ENCODE data around the gene EYS.

Gene EYS

GRCh38 chr6:64220801-64221200 lies 1486.2 kb downstream of the EYS start:
- Mint-ChIP-seq H3K27me3 (no peaks in the 10 kb centered on the region), H3K4me1 (no peaks in the 10 kb centered on the region), H3K4me3 (no peak overlapping the region), H3K36me3 (ENCODE audit: insufficient read depth) (no peaks in the 10 kb centered on the region), H3K9me3 (peaks cover 18% of the 10 kb centered on the region), H3K27ac (ENCODE audit: low read depth) (no peak overlapping the region)
- no peak for DNase-seq (ENCODE audit: low spot score in 2 of 2)
- ATAC-seq (replicated peaks; ENCODE audit: extremely low read depth, poor library complexity, severe bottlenecking) = no peak

GRCh38 chr6:64217721-64218620 lies 1489.1 kb downstream of the EYS start:
- ATAC-seq (replicated peaks; ENCODE audit: extremely low read depth, poor library complexity, severe bottlenecking) (no peak), DNase-seq (ENCODE audit: low spot score in 2 of 2) (no peak)

GRCh38 chr6:64214373-64214772 lies 1492.7 kb downstream of the EYS start:
- ATAC-seq (replicated peaks; ENCODE audit: extremely low read depth, poor library complexity, severe bottlenecking) (no peak), DNase-seq (ENCODE audit: low spot score in 2 of 2) (no peak)
- Mint-ChIP-seq H3K9me3 (peaks cover 21% of the 10 kb centered on the region), H3K36me3 (ENCODE audit: insufficient read depth) (no peaks in the 10 kb centered on the region), H3K27me3 (no peaks in the 10 kb centered on the region), H3K4me1 (no peaks in the 10 kb centered on the region), H3K27ac (ENCODE audit: low read depth) (no peak overlapping the region), H3K4me3 (no peak overlapping the region)

More at GRCh38 chr6:64217721-64218620, 1489.1 kb downstream of the EYS start:
- Mint-ChIP-seq H3K9me3 (peaks cover 15% of the 10 kb centered on the region), H3K4me3 (no peak overlapping the region), H3K27ac (ENCODE audit: low read depth) (no peak overlapping the region), H3K4me1 (no peaks in the 10 kb centered on the region), H3K27me3 (no peaks in the 10 kb centered on the region), H3K36me3 (ENCODE audit: insufficient read depth) (no peaks in the 10 kb centered on the region)

DNA sequence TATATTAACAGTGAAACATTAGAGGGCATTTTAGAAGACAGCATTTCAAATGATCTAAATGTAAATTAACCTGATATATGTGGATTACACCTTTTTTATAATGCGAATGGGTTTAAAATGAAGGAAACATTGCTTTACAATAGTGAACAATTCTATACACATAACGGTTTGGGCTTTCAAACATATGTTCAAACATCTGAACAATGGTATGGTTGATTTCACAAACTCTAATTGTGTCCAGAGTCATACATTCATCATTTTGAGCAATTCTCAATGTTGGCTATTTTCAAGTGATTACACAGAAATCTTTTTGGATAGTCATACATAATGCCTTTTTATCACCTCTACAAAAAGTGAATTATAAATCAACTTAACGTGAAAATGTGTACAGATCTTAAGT lies 1493.3 kb downstream of the EYS start:
- H3K27me3 Mint-ChIP-seq = no peaks in the 10 kb centered on the region
- no peaks in the 10 kb centered on the region for H3K4me1 Mint-ChIP-seq
- H3K9me3 Mint-ChIP-seq = peaks cover 15% of the 10 kb centered on the region
- DNase-seq (ENCODE audit: low spot score in 2 of 2) = no peak
- no peak overlapping the region for H3K27ac Mint-ChIP-seq (ENCODE audit: low read depth)
- ATAC-seq (replicated peaks; ENCODE audit: extremely low read depth, poor library complexity, severe bottlenecking) = no peak
- H3K4me3 Mint-ChIP-seq = no peak overlapping the region
- no peaks in the 10 kb centered on the region for H3K36me3 Mint-ChIP-seq (ENCODE audit: insufficient read depth)

DNA sequence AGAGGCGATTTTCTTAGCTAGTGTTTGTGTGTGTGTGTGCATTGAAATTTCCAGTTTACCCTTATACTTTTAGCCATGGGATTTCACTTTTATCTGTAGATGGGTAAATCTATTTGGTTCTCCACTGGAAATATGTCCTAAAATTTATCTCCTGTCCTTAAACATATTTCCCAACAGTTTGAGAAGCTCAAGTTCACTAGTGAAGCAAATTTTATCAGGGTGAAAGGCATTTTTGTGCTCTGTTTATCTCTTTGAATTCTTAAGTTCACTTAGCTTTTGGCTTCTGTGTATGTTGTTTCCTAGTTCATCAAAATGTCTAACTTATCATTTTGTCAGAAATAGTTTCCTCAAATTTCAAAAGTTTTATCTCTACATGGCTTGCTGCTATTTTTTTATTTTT lies 1509.8 kb downstream of the EYS start:
- Mint-ChIP-seq H3K27me3 (no peaks in the 10 kb centered on the region), H3K36me3 (ENCODE audit: insufficient read depth) (no peaks in the 10 kb centered on the region), H3K4me3 (no peak overlapping the region), H3K9me3 (no peaks in the 10 kb centered on the region), H3K27ac (ENCODE audit: low read depth) (no peak overlapping the region), H3K4me1 (no peaks in the 10 kb centered on the region)
- ATAC-seq (replicated peaks; ENCODE audit: extremely low read depth, poor library complexity, severe bottlenecking) (no peak), DNase-seq (ENCODE audit: low spot score in 2 of 2) (no peak)

DNA sequence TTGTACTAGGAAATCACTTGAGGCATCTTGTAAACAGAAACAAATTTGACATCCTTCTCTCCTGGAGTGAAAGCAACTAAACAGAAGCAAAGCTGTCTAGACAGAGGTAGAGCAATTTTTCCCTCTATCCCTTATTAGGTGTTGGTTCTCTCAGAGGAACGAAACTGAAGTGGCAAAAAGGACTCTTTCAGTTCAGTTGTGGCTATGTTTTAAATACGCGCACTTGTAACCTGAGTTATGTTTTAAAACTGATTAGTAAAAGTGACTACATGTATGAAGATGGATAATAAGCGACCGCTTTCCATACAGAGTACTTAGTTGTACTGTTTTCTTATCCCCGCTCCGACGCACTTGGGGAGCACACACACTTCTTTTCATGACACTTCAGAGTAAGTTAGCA lies 1520.4 kb downstream of the EYS start:
- Mint-ChIP-seq H3K27ac (ENCODE audit: low read depth) (no peak overlapping the region), H3K36me3 (ENCODE audit: insufficient read depth) (no peaks in the 10 kb centered on the region), H3K4me1 (no peaks in the 10 kb centered on the region), H3K27me3 (no peaks in the 10 kb centered on the region), H3K4me3 (no peak overlapping the region), H3K9me3 (peaks cover 15% of the 10 kb centered on the region)
- ATAC-seq (replicated peaks; ENCODE audit: extremely low read depth, poor library complexity, severe bottlenecking) (no peak), DNase-seq (ENCODE audit: low spot score in 2 of 2) (no peak)

GRCh38 chr6:64185621-64186020 lies 1521.4 kb downstream of the EYS start:
- no peak overlapping the region for H3K4me3 Mint-ChIP-seq
- H3K36me3 Mint-ChIP-seq (ENCODE audit: insufficient read depth) = no peaks in the 10 kb centered on the region
- no peaks in the 10 kb centered on the region for H3K4me1 Mint-ChIP-seq
- no peak overlapping the region for H3K27ac Mint-ChIP-seq (ENCODE audit: low read depth)
- ATAC-seq (replicated peaks; ENCODE audit: extremely low read depth, poor library complexity, severe bottlenecking) = no peak
- peaks cover 15% of the 10 kb centered on the region for H3K9me3 Mint-ChIP-seq
- no peaks in the 10 kb centered on the region for H3K27me3 Mint-ChIP-seq
- no peak for DNase-seq (ENCODE audit: low spot score in 2 of 2)

DNA sequence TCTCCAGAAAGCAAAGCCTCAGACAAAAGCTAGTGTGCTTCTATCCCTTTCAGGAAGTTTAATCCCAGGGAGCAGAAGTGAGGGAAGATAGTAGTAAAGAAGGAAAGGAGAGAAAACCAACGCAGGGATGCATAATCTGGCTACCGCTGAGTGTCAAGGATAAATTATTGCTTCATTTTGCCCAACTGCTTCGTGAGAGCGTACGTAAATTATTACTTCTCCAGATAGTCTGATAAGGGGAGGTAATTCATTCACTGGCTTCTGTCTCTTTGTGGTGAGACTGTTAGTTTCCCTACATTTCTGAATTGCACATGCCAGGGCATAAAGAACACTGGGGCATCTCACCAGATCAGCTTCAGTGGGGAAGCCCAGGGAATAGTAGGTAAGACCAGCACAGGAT lies 1531.7 kb downstream of the EYS start:
- Mint-ChIP-seq H3K27ac (ENCODE audit: low read depth) (no peak overlapping the region), H3K27me3 (no peaks in the 10 kb centered on the region), H3K4me1 (no peaks in the 10 kb centered on the region), H3K36me3 (ENCODE audit: insufficient read depth) (no peaks in the 10 kb centered on the region), H3K9me3 (peaks cover 10% of the 10 kb centered on the region), H3K4me3 (no peak overlapping the region)
- ATAC-seq (replicated peaks; ENCODE audit: extremely low read depth, poor library complexity, severe bottlenecking) (no peak), DNase-seq (ENCODE audit: low spot score in 2 of 2) (no peak)

- peaks cover 5% of the 10 kb centered on the region for H3K9me3 Mint-ChIP-seq
- H3K27ac Mint-ChIP-seq (ENCODE audit: low read depth) = no peak overlapping the region
These were observed 1536.7 kb downstream of the EYS start for GRCh38 chr6:64170316-64170715.

GRCh38 chr6:64160486-64160885 lies 1546.5 kb downstream of the EYS start:
- peaks cover 6% of the 10 kb centered on the region for H3K9me3 Mint-ChIP-seq
- no peaks in the 10 kb centered on the region for H3K27me3 Mint-ChIP-seq
- DNase-seq (ENCODE audit: low spot score in 2 of 2) = no peak
- no peak overlapping the region for H3K4me3 Mint-ChIP-seq
- H3K27ac Mint-ChIP-seq (ENCODE audit: low read depth) = no peak overlapping the region
- H3K36me3 Mint-ChIP-seq (ENCODE audit: insufficient read depth) = no peaks in the 10 kb centered on the region
- ATAC-seq (replicated peaks; ENCODE audit: extremely low read depth, poor library complexity, severe bottlenecking) = no peak
- H3K4me1 Mint-ChIP-seq = no peaks in the 10 kb centered on the region

More at GRCh38 chr6:64170316-64170715, 1536.7 kb downstream of the EYS start:
- Mint-ChIP-seq H3K36me3 (ENCODE audit: insufficient read depth) (no peaks in the 10 kb centered on the region), H3K4me3 (no peak overlapping the region), H3K4me1 (no peaks in the 10 kb centered on the region), H3K27me3 (no peaks in the 10 kb centered on the region)
- no peak for DNase-seq (ENCODE audit: low spot score in 2 of 2)
- no peak for ATAC-seq (replicated peaks; ENCODE audit: extremely low read depth, poor library complexity, severe bottlenecking)

- H3K9me3 Mint-ChIP-seq = peaks cover 6% of the 10 kb centered on the region
- no peak overlapping the region for H3K4me3 Mint-ChIP-seq
- H3K36me3 Mint-ChIP-seq (ENCODE audit: insufficient read depth) = no peaks in the 10 kb centered on the region
- no peak overlapping the region for H3K27ac Mint-ChIP-seq (ENCODE audit: low read depth)
- H3K4me1 Mint-ChIP-seq = no peaks in the 10 kb centered on the region
- ATAC-seq (replicated peaks; ENCODE audit: extremely low read depth, poor library complexity, severe bottlenecking) (no peak), DNase-seq (ENCODE audit: low spot score in 2 of 2) (no peak)
- no peaks in the 10 kb centered on the region for H3K27me3 Mint-ChIP-seq
These were observed 1552.0 kb downstream of the EYS start for GRCh38 chr6:64155063-64155462.

DNA sequence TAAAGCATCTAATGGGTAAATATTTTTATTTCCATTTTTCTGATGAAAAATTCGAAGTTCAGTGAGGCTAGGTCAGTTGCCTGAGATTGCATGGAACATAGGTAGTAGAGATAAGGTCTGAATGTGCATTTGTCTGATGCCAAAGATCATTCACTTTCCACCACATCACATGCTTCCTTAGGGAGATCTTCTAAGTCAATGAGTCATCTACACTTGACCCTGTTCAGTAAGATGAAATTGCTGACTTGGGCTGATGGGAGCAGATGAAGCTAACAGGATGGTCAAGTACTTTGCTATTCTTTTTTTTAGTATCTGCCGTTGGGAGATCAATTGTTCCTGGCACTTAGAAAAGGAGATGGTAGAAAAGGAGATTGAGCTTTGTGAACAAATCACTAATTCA lies 1560.2 kb downstream of the EYS start:
- no peaks in the 10 kb centered on the region for H3K4me1 Mint-ChIP-seq
- H3K27me3 Mint-ChIP-seq = no peaks in the 10 kb centered on the region
- peaks cover 10% of the 10 kb centered on the region for H3K9me3 Mint-ChIP-seq
- no peak overlapping the region for H3K4me3 Mint-ChIP-seq
- no peak overlapping the region for H3K27ac Mint-ChIP-seq (ENCODE audit: low read depth)
- no peaks in the 10 kb centered on the region for H3K36me3 Mint-ChIP-seq (ENCODE audit: insufficient read depth)
- DNase-seq (ENCODE audit: low spot score in 2 of 2) = no peak
- ATAC-seq (replicated peaks; ENCODE audit: extremely low read depth, poor library complexity, severe bottlenecking) = no peak

- no peaks in the 10 kb centered on the region for H3K36me3 Mint-ChIP-seq (ENCODE audit: insufficient read depth)
- ATAC-seq (replicated peaks; ENCODE audit: extremely low read depth, poor library complexity, severe bottlenecking) (no peak), DNase-seq (ENCODE audit: low spot score in 2 of 2) (no peak)
- no peak overlapping the region for H3K27ac Mint-ChIP-seq (ENCODE audit: low read depth)
- H3K9me3 Mint-ChIP-seq = peaks cover 10% of the 10 kb centered on the region
- H3K27me3 Mint-ChIP-seq = no peaks in the 10 kb centered on the region
- no peak overlapping the region for H3K4me3 Mint-ChIP-seq
- no peaks in the 10 kb centered on the region for H3K4me1 Mint-ChIP-seq
These were observed 1560.9 kb downstream of the EYS start for GRCh38 chr6:64146094-64146493.
